Measurements from ENCODE around the gene SYT17.
"Not testable (repeated sequence)": the region's sequence is repeated elsewhere in the genome, so short reads cannot be mapped to it uniquely, and the experiment has no call there.

Gene SYT17

DNA sequence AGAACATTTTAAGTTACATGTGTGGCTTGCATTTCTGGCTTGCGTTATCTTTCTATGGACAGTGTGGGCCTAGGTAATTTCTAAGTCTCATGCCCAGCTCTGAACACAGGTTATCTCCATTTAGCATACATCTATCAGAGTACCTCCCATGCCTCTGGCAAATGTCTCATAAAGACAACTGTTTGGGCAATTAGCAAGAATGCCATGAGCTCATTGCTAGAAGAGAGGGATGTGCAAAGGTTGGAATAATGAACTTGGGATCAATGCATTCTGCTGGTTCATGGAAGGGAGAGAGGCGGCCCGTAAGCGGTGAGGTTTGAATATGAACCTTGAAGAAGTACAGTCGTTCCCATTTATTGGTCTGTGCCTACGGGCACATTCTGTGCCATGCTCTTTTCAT is 14.4 kb downstream of the SYT17 start:
- H3K9ac ChIP-seq (ENCODE audit: insufficient read length) = no peak overlapping the region
- no peak overlapping the region for H3K4me3 ChIP-seq
- no peaks in the 10 kb centered on the region for H3K36me3 ChIP-seq (ENCODE audit: insufficient read depth, low read length)
- TF ChIP-seq POLR2AphosphoS5 (IDR thresholded peaks at IDR 0.05; ENCODE audit: borderline replicate concordance, low read depth, low read length) (no peak), EZH2 (IDR thresholded peaks at IDR 0.05) (no peak), FOXP2 (optimal IDR thresholded peaks at IDR 0.05; ENCODE audit: control extremely low read depth, extremely low read length, insufficient read depth) (no peak)
- DNase-seq (ENCODE audit: low read depth, low spot score) = no peak
- no peak overlapping the region for H3K27ac ChIP-seq
- no peaks in the 10 kb centered on the region for H3K9me3 ChIP-seq (ENCODE audit: low read depth, low read length)

DNA sequence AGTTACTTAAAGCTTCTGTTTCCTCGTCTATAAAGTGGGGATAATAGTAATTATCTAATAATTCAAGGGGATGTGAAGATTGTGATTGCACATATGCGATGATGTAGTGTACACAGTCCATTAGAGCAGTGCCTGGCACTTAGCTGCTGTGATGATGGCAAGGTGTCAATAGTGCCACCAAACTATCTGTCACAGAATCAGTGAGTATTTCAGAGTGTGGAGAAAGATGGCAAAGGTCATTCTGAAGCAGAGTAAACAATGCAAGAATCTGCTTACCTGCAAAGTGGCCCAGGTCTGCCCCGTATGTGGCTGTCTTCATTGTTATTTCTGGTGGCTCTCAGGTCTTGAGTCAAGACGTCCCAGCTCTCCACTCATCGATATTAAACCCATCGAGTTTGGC is 15.1 kb downstream of the SYT17 start:
- no peaks in the 10 kb centered on the region for H3K9me3 ChIP-seq (ENCODE audit: low read depth, low read length)
- H3K4me3 ChIP-seq = no peak overlapping the region
- H3K27ac ChIP-seq = no peak overlapping the region
- TF ChIP-seq POLR2AphosphoS5 (IDR thresholded peaks at IDR 0.05; ENCODE audit: borderline replicate concordance, low read depth, low read length) = no peak
- no peak for TF ChIP-seq FOXP2 (optimal IDR thresholded peaks at IDR 0.05; ENCODE audit: control extremely low read depth, extremely low read length, insufficient read depth)
- TF ChIP-seq EZH2 (IDR thresholded peaks at IDR 0.05) = no peak
- no peaks in the 10 kb centered on the region for H3K36me3 ChIP-seq (ENCODE audit: insufficient read depth, low read length)
- no peak for DNase-seq (ENCODE audit: low read depth, low spot score)
- no peak overlapping the region for H3K9ac ChIP-seq (ENCODE audit: insufficient read length)

DNA sequence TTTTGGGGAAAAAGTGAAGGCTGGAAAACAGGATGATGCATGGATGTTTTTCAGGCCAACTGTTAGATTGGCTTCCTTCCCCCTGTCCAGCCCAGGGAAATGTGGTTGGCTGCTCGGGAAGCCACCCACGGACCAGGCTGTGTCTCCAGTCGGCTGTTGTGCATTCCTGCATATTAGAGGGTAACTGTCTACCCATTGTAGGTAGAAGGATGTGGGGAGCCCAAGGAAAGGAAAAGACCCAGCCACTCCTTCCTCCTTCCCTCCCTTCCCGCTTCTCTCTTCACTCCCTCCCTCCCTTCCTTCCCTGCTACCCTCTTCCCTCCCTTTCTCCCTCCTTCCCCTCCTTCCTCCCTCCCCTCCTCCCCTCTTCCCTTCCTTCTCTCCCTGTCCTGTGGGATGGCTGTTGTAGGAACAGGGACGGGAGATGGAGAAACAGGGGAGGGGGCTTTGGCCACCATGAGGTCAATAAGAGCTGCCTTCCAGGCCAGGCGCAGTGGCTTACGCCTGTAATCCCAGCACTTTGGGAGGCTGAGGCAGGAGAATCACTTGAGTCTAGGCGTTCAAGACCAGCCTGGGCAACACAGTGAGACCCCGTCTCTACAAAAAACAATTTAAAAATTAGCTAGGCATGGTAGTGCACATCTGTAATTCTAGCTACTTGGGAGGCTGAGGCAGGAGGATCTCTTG is 16.9 kb downstream of the SYT17 start:
- no peak overlapping the region for H3K27ac ChIP-seq
- H3K9ac ChIP-seq (ENCODE audit: insufficient read length) = no peak overlapping the region
- TF ChIP-seq FOXP2 (optimal IDR thresholded peaks at IDR 0.05; ENCODE audit: control extremely low read depth, extremely low read length, insufficient read depth) (no peak), EZH2 (IDR thresholded peaks at IDR 0.05) (no peak), POLR2AphosphoS5 (IDR thresholded peaks at IDR 0.05; ENCODE audit: borderline replicate concordance, low read depth, low read length) (no peak)
- no peak overlapping the region for H3K4me3 ChIP-seq
- no peaks in the 10 kb centered on the region for H3K9me3 ChIP-seq (ENCODE audit: low read depth, low read length)
- no peak for DNase-seq (ENCODE audit: low read depth, low spot score)
- H3K36me3 ChIP-seq (ENCODE audit: insufficient read depth, low read length) = no peaks in the 10 kb centered on the region

DNA sequence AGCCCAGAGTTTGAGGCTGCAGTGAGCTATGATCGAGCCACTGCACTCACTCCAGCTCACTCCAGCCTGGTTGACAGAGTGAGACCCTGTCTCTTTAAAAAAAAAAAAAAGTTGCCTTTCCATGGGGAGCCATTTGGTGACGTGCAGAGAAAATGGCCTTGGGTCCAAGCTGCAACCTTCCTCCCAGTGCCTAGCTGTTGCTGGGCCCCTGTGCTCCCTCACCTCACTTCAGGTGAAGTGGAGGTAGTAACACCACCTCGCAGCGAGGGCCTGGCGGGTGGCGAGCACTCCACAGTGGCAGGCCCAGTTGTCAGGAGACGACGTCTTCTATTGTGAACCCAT is 17.4 kb downstream of the SYT17 start:
- TF ChIP-seq FOXP2 (optimal IDR thresholded peaks at IDR 0.05; ENCODE audit: control extremely low read depth, extremely low read length, insufficient read depth) (no peak), EZH2 (IDR thresholded peaks at IDR 0.05) (no peak), POLR2AphosphoS5 (IDR thresholded peaks at IDR 0.05; ENCODE audit: borderline replicate concordance, low read depth, low read length) (no peak)
- no peak overlapping the region for H3K4me3 ChIP-seq
- H3K9ac ChIP-seq (ENCODE audit: insufficient read length) = no peak overlapping the region
- DNase-seq (ENCODE audit: low read depth, low spot score) = no peak
- H3K27ac ChIP-seq = no peak overlapping the region
- H3K36me3 ChIP-seq (ENCODE audit: insufficient read depth, low read length) = no peaks in the 10 kb centered on the region
- H3K9me3 ChIP-seq (ENCODE audit: low read depth, low read length) = no peaks in the 10 kb centered on the region

DNA sequence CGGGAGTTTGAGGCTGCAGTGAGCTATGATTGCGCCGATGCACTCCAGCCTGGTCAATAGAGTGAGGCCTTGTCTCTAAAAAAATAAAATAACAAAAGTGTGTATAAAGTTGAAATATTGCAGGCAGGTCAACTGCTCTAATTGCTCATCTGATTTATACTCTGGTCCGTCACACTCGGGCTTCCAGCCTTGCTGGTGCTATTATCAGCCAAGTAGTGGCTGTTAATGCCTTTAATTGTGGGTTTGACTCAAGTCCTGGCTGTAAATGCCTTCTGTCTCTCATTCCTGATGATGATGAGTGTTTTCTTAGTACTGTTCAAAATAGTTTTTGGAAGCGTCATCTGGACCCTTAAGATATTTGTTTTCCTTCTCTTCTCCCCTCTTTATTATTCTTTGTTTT is 18.4 kb downstream of the SYT17 start:
- H3K9ac ChIP-seq (ENCODE audit: insufficient read length) = no peak overlapping the region
- H3K9me3 ChIP-seq (ENCODE audit: low read depth, low read length) = no peaks in the 10 kb centered on the region
- TF ChIP-seq POLR2AphosphoS5 (IDR thresholded peaks at IDR 0.05; ENCODE audit: borderline replicate concordance, low read depth, low read length) (no peak), FOXP2 (optimal IDR thresholded peaks at IDR 0.05; ENCODE audit: control extremely low read depth, extremely low read length, insufficient read depth) (no peak), EZH2 (IDR thresholded peaks at IDR 0.05) (no peak)
- H3K36me3 ChIP-seq (ENCODE audit: insufficient read depth, low read length) = no peaks in the 10 kb centered on the region
- H3K27ac ChIP-seq = no peak overlapping the region
- no peak for DNase-seq (ENCODE audit: low read depth, low spot score)
- H3K4me3 ChIP-seq = no peak overlapping the region

DNA sequence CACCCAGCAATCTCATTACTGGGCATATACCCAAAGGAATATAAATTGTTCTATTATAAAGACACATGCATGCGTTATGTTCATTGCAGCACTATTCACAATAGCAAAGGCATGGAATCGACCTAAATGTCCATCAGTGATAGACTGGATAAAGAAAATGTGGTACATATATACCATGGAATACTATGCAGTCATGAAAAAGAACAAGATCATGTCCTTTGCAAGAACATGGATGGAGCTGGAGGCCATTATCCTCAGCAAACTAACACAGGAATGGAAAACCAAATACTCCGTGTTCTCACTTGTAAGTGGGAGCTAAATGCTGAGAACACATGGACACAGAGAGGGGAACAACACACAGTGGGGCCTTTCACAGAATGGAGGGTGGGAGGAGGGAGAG is 19.9 kb downstream of the SYT17 start:
- not testable (repeated sequence) for H3K4me3 ChIP-seq; H3K9me3 ChIP-seq (ENCODE audit: low read depth, low read length); H3K36me3 ChIP-seq (ENCODE audit: insufficient read depth, low read length); DNase-seq (ENCODE audit: low read depth, low spot score); H3K9ac ChIP-seq (ENCODE audit: insufficient read length); H3K27ac ChIP-seq

DNA sequence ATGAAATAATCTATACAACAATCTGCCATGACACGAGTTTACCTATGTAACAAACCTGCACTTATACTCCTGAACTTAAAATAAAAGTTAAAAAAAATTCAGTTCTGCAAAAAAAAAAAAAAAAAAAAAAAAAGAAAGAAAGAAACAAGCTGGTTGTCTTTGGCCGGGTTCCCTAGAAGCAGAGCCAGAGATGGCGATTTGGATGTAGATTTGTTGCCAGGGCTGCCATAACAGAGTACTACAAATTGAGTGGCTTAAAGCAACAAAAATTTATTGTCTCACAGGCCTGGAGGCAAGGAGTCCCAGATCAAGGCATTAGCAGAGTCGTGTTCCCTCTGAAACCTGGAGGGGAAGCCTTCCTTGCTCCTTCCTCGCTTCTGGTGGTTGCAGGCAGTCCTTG is 20.4 kb downstream of the SYT17 start:
- Histone ChIP-seq H3K9ac (ENCODE audit: insufficient read length) (no peak overlapping the region), H3K9me3 (ENCODE audit: low read depth, low read length) (no peaks in the 10 kb centered on the region), H3K4me3 (no peak overlapping the region), H3K36me3 (ENCODE audit: insufficient read depth, low read length) (no peaks in the 10 kb centered on the region), H3K27ac (no peak overlapping the region)
- no peak for TF ChIP-seq EZH2 (IDR thresholded peaks at IDR 0.05)
- DNase-seq (ENCODE audit: low read depth, low spot score) = no peak

DNA sequence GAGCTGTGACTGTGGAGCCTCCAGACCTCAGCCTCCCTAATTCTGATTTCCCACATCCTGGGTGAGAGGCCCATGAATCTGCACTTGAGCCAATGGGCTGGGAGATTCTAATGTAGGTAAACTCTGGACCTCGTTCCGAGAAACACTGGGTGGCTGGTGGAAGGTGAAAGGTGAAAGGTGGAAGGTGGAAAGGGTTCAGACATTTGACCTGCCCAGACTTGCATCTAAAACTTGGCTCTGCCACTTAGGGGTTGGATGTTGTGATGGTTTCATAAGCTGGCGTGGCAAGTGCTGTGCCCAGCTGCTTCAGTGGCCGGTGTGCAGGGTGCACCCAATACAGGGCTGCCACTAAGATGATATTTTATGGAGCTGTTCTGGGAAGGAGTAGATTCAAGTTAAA is 24.8 kb downstream of the SYT17 start:
- Histone ChIP-seq H3K9me3 (ENCODE audit: low read depth, low read length) (no peaks in the 10 kb centered on the region), H3K9ac (ENCODE audit: insufficient read length) (no peak overlapping the region), H3K27ac (no peak overlapping the region), H3K36me3 (ENCODE audit: insufficient read depth, low read length) (no peaks in the 10 kb centered on the region), H3K4me3 (no peak overlapping the region)
- no peak for DNase-seq (ENCODE audit: low read depth, low spot score)
- no peak for TF ChIP-seq EZH2 (IDR thresholded peaks at IDR 0.05)
- TF ChIP-seq FOXP2 (optimal IDR thresholded peaks at IDR 0.05; ENCODE audit: control extremely low read depth, extremely low read length, insufficient read depth) = no peak
- no peak for TF ChIP-seq POLR2AphosphoS5 (IDR thresholded peaks at IDR 0.05; ENCODE audit: borderline replicate concordance, low read depth, low read length)

DNA sequence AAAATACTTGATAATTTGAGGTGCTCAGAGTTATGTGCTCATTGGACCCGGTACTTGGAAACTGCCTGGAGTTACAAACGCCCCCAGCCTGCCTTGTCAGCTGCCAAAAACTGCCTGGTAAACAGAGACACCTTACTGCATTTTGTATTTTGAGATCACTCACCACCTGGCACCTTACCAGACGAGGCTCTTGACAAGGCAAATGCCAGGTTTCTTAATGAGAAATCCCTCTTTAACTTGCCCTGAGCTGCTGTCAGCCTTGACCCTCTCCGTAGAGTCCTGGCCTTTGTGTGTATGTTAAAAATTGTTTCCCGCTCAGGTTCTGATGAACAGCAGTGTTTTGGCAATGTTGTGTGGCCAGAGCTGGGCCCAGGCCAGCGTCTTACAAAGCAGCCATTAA is 28.8 kb downstream of the SYT17 start:
- H3K9me3 ChIP-seq (ENCODE audit: low read depth, low read length) = no peaks in the 10 kb centered on the region
- no peak overlapping the region for H3K9ac ChIP-seq (ENCODE audit: insufficient read length)
- no peak overlapping the region for H3K27ac ChIP-seq
- H3K4me3 ChIP-seq = no peak overlapping the region
- TF ChIP-seq EZH2 (IDR thresholded peaks at IDR 0.05) (no peak), FOXP2 (optimal IDR thresholded peaks at IDR 0.05; ENCODE audit: control extremely low read depth, extremely low read length, insufficient read depth) (no peak), POLR2AphosphoS5 (IDR thresholded peaks at IDR 0.05; ENCODE audit: borderline replicate concordance, low read depth, low read length) (no peak)
- no peaks in the 10 kb centered on the region for H3K36me3 ChIP-seq (ENCODE audit: insufficient read depth, low read length)
- no peak for DNase-seq (ENCODE audit: low read depth, low spot score)

Measured in SK-N-MC (cell line).